ENCODE results near the gene ZNF700.
"Not testable (repeated sequence)": the region's sequence is repeated elsewhere in the genome, so short reads cannot be mapped to it uniquely, and the experiment has no call there.

The ZNF700 gene

DNA sequence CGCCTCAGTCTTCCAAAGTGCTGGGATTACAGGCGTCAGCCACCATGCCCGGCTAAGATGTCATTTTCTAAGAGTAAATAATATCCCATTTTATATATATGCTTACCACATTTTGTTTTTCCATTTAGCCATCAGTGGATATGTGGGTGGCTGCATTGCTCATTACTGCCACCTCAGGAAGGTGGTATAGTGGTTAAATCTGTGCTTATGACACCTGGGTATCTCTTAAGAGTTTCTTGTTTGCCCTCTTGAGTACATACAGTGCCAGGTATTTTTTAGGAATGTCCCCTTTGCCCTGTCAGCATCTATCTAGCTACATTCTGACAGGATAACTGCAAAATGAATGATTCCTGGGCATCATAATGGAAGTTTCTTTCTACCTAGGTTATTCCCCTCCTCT lies 22.7 kb upstream of the ZNF700 start:
- H3K27me3 ChIP-seq (ENCODE audit: insufficient read depth, low read length, poor library complexity) = no peaks in the 10 kb centered on the region
- H3K4me2 ChIP-seq (ENCODE audit: low read length) = no peak overlapping the region
- H3K27ac ChIP-seq (ENCODE audit: low read depth, low read length) = no peak overlapping the region
- no peak overlapping the region for H3K9ac ChIP-seq (ENCODE audit: low read length)
- WGBS (ENCODE audit: extremely low coverage, insufficient coverage, low lambda C conversion rate) = no CpG with 5 or more reads among the region's 3 CpGs
- H3K4me1 ChIP-seq (ENCODE audit: control insufficient read depth, low read depth, low read length) = no peaks in the 10 kb centered on the region
- peaks cover 9% of the 10 kb centered on the region for H3K36me3 ChIP-seq (ENCODE audit: control insufficient read depth, insufficient read depth, low read length)
- DNase-seq = no peak
- H2AK5ac ChIP-seq (ENCODE audit: low read length) = no peak overlapping the region
- H3K56ac ChIP-seq (ENCODE audit: low read length) = no peak overlapping the region
- H3K79me1 ChIP-seq (ENCODE audit: low read length) = no peaks in the 10 kb centered on the region
- no peak overlapping the region for H3K18ac ChIP-seq (ENCODE audit: low read length)
- no peak overlapping the region for H3K4ac ChIP-seq (ENCODE audit: low read depth, low read length)
- H2BK5ac ChIP-seq (ENCODE audit: low read length) = no peak overlapping the region
- H2BK15ac ChIP-seq (replicated peaks; ENCODE audit: low read depth) = no peak overlapping the region
- H4K5ac ChIP-seq (ENCODE audit: low read length) = no peak overlapping the region
- no peak overlapping the region for H4K8ac ChIP-seq (ENCODE audit: low read depth, low read length)
- no peak overlapping the region for H2BK120ac ChIP-seq (ENCODE audit: low read depth, low read length)
- H3K79me2 ChIP-seq (ENCODE audit: control insufficient read depth, insufficient read depth, low read length) = no peaks in the 10 kb centered on the region
- no peak overlapping the region for H3K4me3 ChIP-seq (ENCODE audit: low read length)
- no peak overlapping the region for H3K23ac ChIP-seq (ENCODE audit: low read length)

DNA sequence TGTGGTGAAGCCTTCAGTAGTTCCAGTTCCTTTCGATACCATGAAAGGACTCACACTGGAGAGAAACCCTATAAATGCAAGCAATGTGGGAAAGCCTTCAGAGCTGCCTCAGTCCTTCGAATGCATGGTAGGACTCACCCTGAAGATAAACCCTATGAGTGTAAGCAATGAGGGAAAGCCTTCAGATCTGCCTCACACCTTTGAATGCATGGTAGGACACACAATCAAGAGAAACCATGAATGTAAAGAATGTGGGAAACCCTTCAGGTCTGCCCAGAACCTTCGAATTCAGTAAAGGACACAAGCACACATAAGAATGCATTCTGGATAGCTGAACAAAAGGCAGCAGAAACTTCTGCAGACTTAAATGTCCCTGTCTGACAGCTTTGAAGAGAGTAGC lies 19.0 kb upstream of the ZNF700 start:
- Histone ChIP-seq H3K79me2 (ENCODE audit: control insufficient read depth, insufficient read depth, low read length) (no peaks in the 10 kb centered on the region), H3K4me3 (ENCODE audit: low read length) (peak overlapping the region; percentile 40), H3K56ac (ENCODE audit: low read length) (no peak overlapping the region), H2BK15ac (replicated peaks; ENCODE audit: low read depth) (no peak overlapping the region), H3K23ac (ENCODE audit: low read length) (no peak overlapping the region), H3K4ac (ENCODE audit: low read depth, low read length) (no peak overlapping the region), H3K9ac (ENCODE audit: low read length) (no peak overlapping the region), H4K8ac (ENCODE audit: low read depth, low read length) (no peak overlapping the region), H3K79me1 (ENCODE audit: low read length) (no peaks in the 10 kb centered on the region), H2BK5ac (ENCODE audit: low read length) (no peak overlapping the region), H2AK5ac (ENCODE audit: low read length) (no peak overlapping the region), H3K18ac (ENCODE audit: low read length) (no peak overlapping the region), H3K36me3 (ENCODE audit: control insufficient read depth, insufficient read depth, low read length) (peaks cover 9% of the 10 kb centered on the region), H2BK120ac (ENCODE audit: low read depth, low read length) (no peak overlapping the region), H3K27ac (ENCODE audit: low read depth, low read length) (no peak overlapping the region), H3K4me1 (ENCODE audit: control insufficient read depth, low read depth, low read length) (no peaks in the 10 kb centered on the region), H3K27me3 (ENCODE audit: insufficient read depth, low read length, poor library complexity) (no peaks in the 10 kb centered on the region), H4K5ac (ENCODE audit: low read length) (no peak overlapping the region), H3K4me2 (ENCODE audit: low read length) (no peak overlapping the region)
- no peak for DNase-seq
- no CpG with 5 or more reads among the region's 3 CpGs for WGBS (ENCODE audit: extremely low coverage, insufficient coverage, low lambda C conversion rate)

DNA sequence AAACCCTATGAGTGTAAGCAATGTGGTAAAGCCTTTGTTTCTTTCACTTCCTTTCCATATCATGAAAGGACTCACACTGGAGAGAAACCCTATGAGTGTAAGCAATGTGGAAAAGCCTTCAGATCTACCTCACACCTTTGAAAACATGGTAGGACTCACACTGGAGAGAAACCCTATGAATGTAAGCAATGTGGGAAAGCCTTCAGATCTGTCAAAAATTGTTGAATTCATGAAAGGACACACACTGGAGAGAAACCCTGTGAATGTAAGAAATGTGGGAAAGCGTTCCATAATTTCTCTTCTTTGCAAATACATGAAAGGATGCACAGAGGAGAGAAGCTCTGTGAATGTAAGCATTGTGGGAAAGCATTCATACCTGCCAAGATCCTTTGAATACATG lies 13.0 kb upstream of the ZNF700 start:
- H3K79me2 ChIP-seq (ENCODE audit: control insufficient read depth, insufficient read depth, low read length); H2BK5ac ChIP-seq (ENCODE audit: low read length); H3K27me3 ChIP-seq (ENCODE audit: insufficient read depth, low read length, poor library complexity); H3K18ac ChIP-seq (ENCODE audit: low read length); H4K5ac ChIP-seq (ENCODE audit: low read length); H3K9ac ChIP-seq (ENCODE audit: low read length); H3K4me3 ChIP-seq (ENCODE audit: low read length); H3K4ac ChIP-seq (ENCODE audit: low read depth, low read length); H3K4me2 ChIP-seq (ENCODE audit: low read length); H4K8ac ChIP-seq (ENCODE audit: low read depth, low read length); H3K23ac ChIP-seq (ENCODE audit: low read length); H3K56ac ChIP-seq (ENCODE audit: low read length); H3K79me1 ChIP-seq (ENCODE audit: low read length); H2BK15ac ChIP-seq (replicated peaks; ENCODE audit: low read depth); H3K4me1 ChIP-seq (ENCODE audit: control insufficient read depth, low read depth, low read length); H3K36me3 ChIP-seq (ENCODE audit: control insufficient read depth, insufficient read depth, low read length); H3K27ac ChIP-seq (ENCODE audit: low read depth, low read length); H2AK5ac ChIP-seq (ENCODE audit: low read length); H2BK120ac ChIP-seq (ENCODE audit: low read depth, low read length): not testable (repeated sequence)
- DNase-seq = peak; percentile 19
- no CpG with 5 or more reads among the region's 1 CpG for WGBS (ENCODE audit: extremely low coverage, insufficient coverage, low lambda C conversion rate)

DNA sequence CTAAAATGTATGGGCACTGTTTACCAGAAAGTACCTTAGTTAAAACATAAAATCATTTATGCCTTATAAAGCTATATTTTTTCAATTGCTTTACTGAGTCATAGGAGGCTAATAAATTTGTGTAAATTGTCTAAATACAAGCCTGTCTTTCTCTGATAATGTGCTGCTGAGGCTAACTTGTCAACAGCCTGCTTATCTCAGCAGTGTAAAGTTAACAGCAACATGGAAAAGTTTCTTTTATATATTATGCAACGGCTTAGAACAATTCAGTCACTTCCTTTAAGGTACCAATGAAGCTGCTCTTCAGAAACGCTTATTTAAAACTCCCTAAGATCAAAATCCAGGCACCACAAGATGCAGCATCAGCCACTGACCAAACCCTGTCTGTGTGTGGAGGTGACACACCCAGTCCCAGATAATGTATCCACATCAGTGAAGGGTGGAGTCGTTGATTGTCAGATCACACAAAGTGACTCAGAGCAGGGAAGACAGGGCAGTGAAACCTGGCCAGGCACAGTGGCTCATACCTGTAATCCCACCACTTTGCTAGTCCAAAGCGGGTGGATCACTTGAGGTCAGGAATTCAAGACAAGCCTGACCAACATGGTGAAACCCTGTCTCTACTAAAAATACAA lies 10.4 kb upstream of the ZNF700 start:
- not testable (repeated sequence) for H4K5ac ChIP-seq (ENCODE audit: low read length); H2AK5ac ChIP-seq (ENCODE audit: low read length); H3K27ac ChIP-seq (ENCODE audit: low read depth, low read length); H3K79me2 ChIP-seq (ENCODE audit: control insufficient read depth, insufficient read depth, low read length); H3K18ac ChIP-seq (ENCODE audit: low read length); DNase-seq; H2BK120ac ChIP-seq (ENCODE audit: low read depth, low read length); H3K79me1 ChIP-seq (ENCODE audit: low read length); H3K9ac ChIP-seq (ENCODE audit: low read length); H3K4me1 ChIP-seq (ENCODE audit: control insufficient read depth, low read depth, low read length); H3K27me3 ChIP-seq (ENCODE audit: insufficient read depth, low read length, poor library complexity); H3K23ac ChIP-seq (ENCODE audit: low read length); H3K4me3 ChIP-seq (ENCODE audit: low read length); H3K36me3 ChIP-seq (ENCODE audit: control insufficient read depth, insufficient read depth, low read length); H2BK5ac ChIP-seq (ENCODE audit: low read length); H2BK15ac ChIP-seq (replicated peaks; ENCODE audit: low read depth); H4K8ac ChIP-seq (ENCODE audit: low read depth, low read length); H3K4me2 ChIP-seq (ENCODE audit: low read length); H3K4ac ChIP-seq (ENCODE audit: low read depth, low read length); H3K56ac ChIP-seq (ENCODE audit: low read length)
- WGBS (ENCODE audit: extremely low coverage, insufficient coverage, low lambda C conversion rate) = no CpG with 5 or more reads among the region's 4 CpGs

DNA sequence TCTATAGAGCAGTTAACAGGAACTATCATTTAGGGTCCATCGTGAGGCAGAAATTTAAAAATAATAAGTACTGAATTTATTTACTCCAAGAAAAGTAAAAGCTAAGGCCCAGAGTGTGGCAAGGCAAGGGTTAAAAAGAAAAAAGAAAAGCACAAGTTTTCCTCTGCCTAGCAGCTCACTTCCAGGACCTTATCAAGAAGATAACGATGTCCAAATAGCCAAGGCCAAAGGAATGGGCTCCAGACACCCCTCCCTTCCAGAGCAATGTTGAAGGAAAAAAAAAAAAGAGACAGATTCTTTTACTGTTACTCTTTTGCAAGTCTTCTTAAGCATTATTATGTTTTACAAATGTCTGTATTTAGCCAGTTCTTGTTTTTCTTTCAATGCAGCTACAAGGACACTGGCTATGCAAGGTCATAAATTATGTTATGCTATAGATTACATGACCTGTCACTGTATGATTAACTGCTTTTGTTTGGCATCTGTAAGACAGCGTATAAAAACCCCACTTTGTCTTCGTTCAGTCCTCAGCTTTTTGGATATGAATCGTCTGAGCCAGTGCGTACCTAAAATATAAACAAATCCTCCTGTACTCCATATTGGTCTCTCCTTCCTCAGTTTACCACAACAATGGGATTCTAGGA lies 2.9 kb upstream of the ZNF700 start:
- no peak overlapping the region for H3K4me2 ChIP-seq (ENCODE audit: low read length)
- H2BK120ac ChIP-seq (ENCODE audit: low read depth, low read length) = no peak overlapping the region
- no peaks in the 10 kb centered on the region for H3K36me3 ChIP-seq (ENCODE audit: control insufficient read depth, insufficient read depth, low read length)
- H3K18ac ChIP-seq (ENCODE audit: low read length) = no peak overlapping the region
- H3K4me1 ChIP-seq (ENCODE audit: control insufficient read depth, low read depth, low read length) = no peaks in the 10 kb centered on the region
- H3K23ac ChIP-seq (ENCODE audit: low read length) = no peak overlapping the region
- no peaks in the 10 kb centered on the region for H3K79me2 ChIP-seq (ENCODE audit: control insufficient read depth, insufficient read depth, low read length)
- H3K79me1 ChIP-seq (ENCODE audit: low read length) = peaks cover 1% of the 10 kb centered on the region
- no peak overlapping the region for H2BK5ac ChIP-seq (ENCODE audit: low read length)
- H3K4ac ChIP-seq (ENCODE audit: low read depth, low read length) = no peak overlapping the region
- H3K9ac ChIP-seq (ENCODE audit: low read length) = no peak overlapping the region
- H2BK15ac ChIP-seq (replicated peaks; ENCODE audit: low read depth) = no peak overlapping the region
- WGBS (ENCODE audit: extremely low coverage, insufficient coverage, low lambda C conversion rate) = no CpG with 5 or more reads among the region's 6 CpGs
- no peak overlapping the region for H4K5ac ChIP-seq (ENCODE audit: low read length)
- no peak overlapping the region for H4K8ac ChIP-seq (ENCODE audit: low read depth, low read length)
- peak; percentile 53 for DNase-seq
- no peak overlapping the region for H3K27ac ChIP-seq (ENCODE audit: low read depth, low read length)
- H3K56ac ChIP-seq (ENCODE audit: low read length) = no peak overlapping the region
- no peak overlapping the region for H2AK5ac ChIP-seq (ENCODE audit: low read length)
- no peak overlapping the region for H3K4me3 ChIP-seq (ENCODE audit: low read length)
- no peaks in the 10 kb centered on the region for H3K27me3 ChIP-seq (ENCODE audit: insufficient read depth, low read length, poor library complexity)
